Liver (tissue), 9 donors: Measurements from ENCODE around the gene LILRB3. TPM values are rescaled to one million over a fixed set of nuclear protein-coding genes. Genes with fewer than 3 reads are reported as not detected.
"Not testable (repeated sequence)": the region's sequence is repeated elsewhere in the genome, so short reads cannot be mapped to it uniquely, and the experiment has no call there.

Source experiments
- DNase-seq: peaks from one replicate; pipeline ENCODE4 v3.0.0-alpha.2; 2017; ENCODE audit warnings: low spot score
- H3K27ac ChIP-seq, 2 donors: one replicate each; pipeline ENCODE4 v1.7.0; 2013; ENCODE audit warnings: inconsistent platforms in 2 of 2, low read length in 2 of 2, control low read depth in 1 of 2, low read depth in 1 of 2, mild to moderate bottlenecking in 1 of 2
- H3K27me3 ChIP-seq, 4 donors: one replicate each; pipeline versions ENCODE4 v1.6.1 to v1.7.0; 2013; ENCODE audit warnings: low read length in 3 of 4, inconsistent platforms in 1 of 4, mild to moderate bottlenecking in 1 of 4, moderate library complexity in 1 of 4; ENCODE audit not compliant: control insufficient read depth in 4 of 4, insufficient read depth in 4 of 4
- H3K36me3 ChIP-seq, 4 donors: one replicate each; pipeline versions ENCODE4 v1.6.1 to v1.7.0; 2013; ENCODE audit warnings: low read length in 3 of 4, mild to moderate bottlenecking in 3 of 4, low read depth in 1 of 4, moderate library complexity in 1 of 4; ENCODE audit not compliant: control insufficient read depth in 4 of 4, insufficient read depth in 3 of 4
- H3K4me1 ChIP-seq, 4 donors: one replicate each; pipeline versions ENCODE4 v1.6.1 to v1.7.0; 2013; ENCODE audit warnings: low read length in 3 of 4, mild to moderate bottlenecking in 3 of 4, moderate library complexity in 1 of 4; ENCODE audit not compliant: control insufficient read depth in 4 of 4, insufficient read depth in 4 of 4
- H3K4me3 ChIP-seq, 3 donors: one replicate each; pipeline versions ENCODE4 v1.6.1 to v1.7.0; 2013; ENCODE audit warnings: low read length in 3 of 3, control low read depth in 1 of 3, low read depth in 1 of 3, mild to moderate bottlenecking in 1 of 3
- H3K9ac ChIP-seq, 2 donors: one replicate each; pipeline ENCODE4 v1.7.0; 2013; ENCODE audit warnings: low read length in 2 of 2, mild to moderate bottlenecking in 2 of 2, moderate library complexity in 2 of 2, control low read depth in 1 of 2, low read depth in 1 of 2
- H3K9me3 ChIP-seq, 4 donors: one replicate each; pipeline versions ENCODE4 v1.6.1 to v1.7.0; 2013; ENCODE audit warnings: low read length in 3 of 4; ENCODE audit not compliant: control insufficient read depth in 4 of 4
- ATF3 ChIP-seq: IDR thresholded peaks from 2 replicates; pipeline ENCODE4 v1.6.1; 2016; ENCODE audit warnings: antibody characterized with exemption
- CTCF ChIP-seq: fragments of 150-350 bp; IDR thresholded peaks from 2 replicates; pipeline ENCODE4 v1.5.1; 2017; ENCODE audit warnings: improper control_type of control experiment, low read depth, low read length; ENCODE audit not compliant: missing input control
- EGR1 ChIP-seq, 2 donors: IDR thresholded peaks; 2 replicates each; pipeline ENCODE4 v1.6.1; 2016 to 2018; ENCODE audit warnings: antibody characterized with exemption in 2 of 2, low read depth in 2 of 2
- FOXA1 ChIP-seq: IDR thresholded peaks from 2 replicates; pipeline ENCODE4 v1.6.1; 2016; ENCODE audit warnings: antibody characterized with exemption
- FOXA2 ChIP-seq: IDR thresholded peaks from 2 replicates; pipeline ENCODE4 v1.6.1; 2016; ENCODE audit warnings: antibody characterized with exemption
- GABPA ChIP-seq, 2 donors: IDR thresholded peaks in 1 of 2; conservative IDR thresholded peaks in 1 of 2; 2 replicates each; pipeline ENCODE4 v1.6.1; 2016; ENCODE audit warnings: antibody characterized with exemption in 2 of 2, mild to moderate bottlenecking in 1 of 2, moderate library complexity in 1 of 2
- HNF4A ChIP-seq, 2 donors: conservative IDR thresholded peaks; 2 replicates each; pipeline ENCODE4 v1.6.1; 2016; ENCODE audit warnings: antibody characterized with exemption in 2 of 2, mild to moderate bottlenecking in 2 of 2
- HNF4G ChIP-seq: IDR thresholded peaks from 2 replicates; pipeline ENCODE4 v1.6.1; 2016; ENCODE audit warnings: antibody characterized with exemption
- JUND ChIP-seq, 2 donors: IDR thresholded peaks; 2 replicates each; pipeline ENCODE4 v1.6.1; 2016; ENCODE audit warnings: antibody characterized with exemption in 2 of 2
- MAX ChIP-seq: IDR thresholded peaks from 2 replicates; pipeline ENCODE4 v1.6.1; 2016; ENCODE audit warnings: antibody characterized with exemption
- NR2F2 ChIP-seq: IDR thresholded peaks from 2 replicates; pipeline ENCODE4 v1.6.1; 2016; ENCODE audit warnings: antibody characterized with exemption
- RAD21 ChIP-seq, 2 donors: IDR thresholded peaks; 2 replicates each; pipeline ENCODE4 v1.6.1; 2016; ENCODE audit warnings: antibody characterized with exemption in 2 of 2, mild to moderate bottlenecking in 2 of 2
- REST ChIP-seq: IDR thresholded peaks from 2 replicates; pipeline ENCODE4 v1.6.1; 2016; ENCODE audit warnings: antibody characterized with exemption, mild to moderate bottlenecking
- RXRA ChIP-seq, 2 donors: IDR thresholded peaks; 2 replicates each; pipeline ENCODE4 v1.6.1; 2017 to 2018; ENCODE audit warnings: antibody characterized with exemption in 2 of 2, mild to moderate bottlenecking in 1 of 2
- SP1 ChIP-seq: IDR thresholded peaks from 2 replicates; pipeline ENCODE4 v1.6.1; 2018; ENCODE audit warnings: antibody characterized with exemption, mild to moderate bottlenecking
- TAF1 ChIP-seq: conservative IDR thresholded peaks from 2 replicates; pipeline ENCODE4 v1.6.1; 2016; ENCODE audit warnings: antibody characterized with exemption, mild to moderate bottlenecking
- YY1 ChIP-seq: IDR thresholded peaks from 2 replicates; pipeline ENCODE4 v1.6.1; 2016; ENCODE audit warnings: antibody characterized with exemption, mild to moderate bottlenecking
- ZBTB33 ChIP-seq: IDR thresholded peaks from 2 replicates; pipeline ENCODE4 v1.6.1; 2016; ENCODE audit warnings: antibody characterized with exemption
- WGBS: extraction: QIAGEN DNeasy Blood & Tissue Kit; methylation state at CpG from one replicate; pipeline ENCODE4 v1.1.7; 2013; 5-methylcytosine and 5-hydroxymethylcytosine counted together
- polyA plus RNA-seq, 2 donors: library from polyadenylated mRNA; stranded (reverse) in 1 of 2; unstranded in 1 of 2; fragments of 200-250 nt in 1 of 2; fragments of >200 nt in 1 of 2; fragmentation: Nextera tagmentation in 1 of 2; extraction: Ambion mirVana in 1 of 2; gene quantifications; one replicate each; pipeline versions ENCODE4 v1.2.1 to v1.2.3, GENCODE V29; 2013 to 2015
- total RNA-seq, 2 donors: library from RNA; depleted of rRNA; stranded (reverse); fragments of >200 nt; gene quantifications; one replicate each; pipeline ENCODE4 v1.2.3, GENCODE V29; 2014
- donor health status: healthy.
- donor health status: healthy.
- donor health status: healthy.
- donor health status: healthy.
- donor health status: healthy.

The LILRB3 gene
- total and polyA plus RNA-seq, 4 donors, result 2.2 to 10.5 (median 3.3) TPM

GRCh38 chr19:54183431-54183830, 39.4 kb downstream of the LILRB3 start:
- Histone ChIP-seq H3K9ac (no peak overlapping the region), H3K36me3 (peaks cover 0 to 11% (median 5%) of the 10 kb centered on the region in 4 donors), H3K27ac (no peak overlapping the region), H3K27me3 (no peaks in the 10 kb centered on the region), H3K9me3 (no peaks in the 10 kb centered on the region), H3K4me3 (no peak overlapping the region), H3K4me1 (peaks cover 1 to 3% (median 2%) of the 10 kb centered on the region in 4 donors)
- TF ChIP-seq RXRA (IDR thresholded peaks at IDR 0.05) (no peak), ZBTB33 (no peak), TAF1 (no peak), RAD21 (IDR thresholded peaks at IDR 0.05) (no peak), EGR1 (IDR thresholded peaks at IDR 0.05; ENCODE audit: low read depth in 2 of 2) (no peak), MAX (no peak), CTCF (no peak), REST (no peak), ATF3 (no peak), HNF4G (no peak), FOXA2 (no peak), FOXA1 (no peak), SP1 (no peak), NR2F2 (no peak), YY1 (no peak), HNF4A (conservative IDR thresholded peaks at IDR 0.05) (no peak), GABPA (IDR thresholded peaks at IDR 0.05 in 1 of 2, conservative IDR thresholded peaks at IDR 0.05 in 1 of 2) (no peak), JUND (IDR thresholded peaks at IDR 0.05) (no peak)
- WGBS, result 94% methylated on average over 11 of the region's 11 CpGs
- no peak for DNase-seq

- H3K27ac ChIP-seq, H3K4me3 ChIP-seq, DNase-seq, H3K9me3 ChIP-seq, H3K27me3 ChIP-seq, H3K9ac ChIP-seq, H3K4me1 ChIP-seq: not testable (repeated sequence)
- WGBS, result 89% methylated on average over 3 of the region's 3 CpGs
- H3K36me3 ChIP-seq, result peaks cover 0 to 11% (median 6%) of the 10 kb centered on the region in 4 donors
These were observed 40.9 kb downstream of the LILRB3 start for GRCh38 chr19:54181894-54182293.
